MM.1S (cell line): Measurements from ENCODE around the gene VPS35L.

Experiments used
- DNase-seq: peaks from one replicate; pipeline ENCODE4 v3.0.0-alpha.2; 2015
- H2AFZ ChIP-seq: fragments of 300-600 bp; sonication (generic); 2 replicates; pipeline ENCODE4 v1.6.0; 2016; ENCODE audit warnings: antibody characterized with exemption, low read length
- H3F3A ChIP-seq: fragments of 300-600 bp; sonication (generic); 2 replicates; pipeline ENCODE4 v1.6.1; 2016; ENCODE audit warnings: mild to moderate bottlenecking, antibody characterized with exemption, low read length, moderate library complexity, mixed read lengths; ENCODE audit not compliant: insufficient read depth
- H3K27ac ChIP-seq: fragments of 300-600 bp; sonication (generic); 2 replicates; pipeline ENCODE4 v1.5.1; 2016; ENCODE audit warnings: mild to moderate bottlenecking, low read length
- H3K27me3 ChIP-seq: fragments of 300-600 bp; sonication (generic); replicated peaks from 2 replicates; pipeline ENCODE4 v1.6.0; 2016; ENCODE audit warnings: low read length; ENCODE audit not compliant: insufficient read depth
- H3K36me3 ChIP-seq: fragments of 300-600 bp; sonication (generic); replicated peaks from 2 replicates; pipeline ENCODE4 v1.6.1; 2016; ENCODE audit warnings: mild to moderate bottlenecking, low read length, mixed read lengths; ENCODE audit not compliant: insufficient read depth
- H3K4me1 ChIP-seq: fragments of 300-600 bp; sonication (generic); 2 replicates; pipeline ENCODE4 v1.6.1; 2016; ENCODE audit warnings: low read length, mixed read lengths
- H3K4me2 ChIP-seq: fragments of 300-600 bp; sonication (generic); 2 replicates; pipeline ENCODE4 v1.6.0; 2016; ENCODE audit warnings: low read depth, low read length
- H3K4me3 ChIP-seq: fragments of 300-600 bp; sonication (generic); 2 replicates; pipeline ENCODE4 v1.5.1; 2016; ENCODE audit warnings: low read length, mixed read lengths
- H3K79me2 ChIP-seq: fragments of 300-600 bp; sonication (generic); 2 replicates; pipeline ENCODE4 v1.6.1; 2016; ENCODE audit warnings: mixed run types, low read length, mixed read lengths
- H3K9ac ChIP-seq: fragments of 300-600 bp; sonication (generic); 2 replicates; pipeline ENCODE4 v1.6.1; 2016; ENCODE audit warnings: low read length, mixed read lengths
- H3K9me2 ChIP-seq: fragments of 300-600 bp; sonication (generic); replicated peaks from 2 replicates; pipeline ENCODE4 v1.6.1; 2016; ENCODE audit warnings: mild to moderate bottlenecking, low read length, mixed read lengths; ENCODE audit not compliant: insufficient read depth
- H3K9me3 ChIP-seq: fragments of 300-600 bp; sonication (generic); replicated peaks from 2 replicates; pipeline ENCODE4 v1.6.1; 2016; ENCODE audit warnings: mild to moderate bottlenecking, low read length, mixed read lengths; ENCODE audit not compliant: insufficient read depth
- H4K20me1 ChIP-seq: fragments of 300-600 bp; sonication (generic); 2 replicates; pipeline ENCODE4 v1.6.1; 2016; ENCODE audit warnings: mild to moderate bottlenecking, low read length, moderate library complexity, mixed read lengths; ENCODE audit not compliant: insufficient read depth
- EZH2 ChIP-seq: fragments of 300-600 bp; sonication (generic); optimal IDR thresholded peaks from 2 replicates; pipeline ENCODE3; 2017; ENCODE audit warnings: low read depth, mild to moderate bottlenecking, antibody characterized with exemption, low read length, mixed read lengths
- EZH2phosphoT487 ChIP-seq: fragments of 300-600 bp; sonication (generic); IDR thresholded peaks from 2 replicates; pipeline ENCODE4 v1.6.1; 2018; ENCODE audit warnings: antibody characterized with exemption, low read length
- TF ChIP-seq, protein P1 (sequence below): fragments of 300-600 bp; sonication (generic); IDR thresholded peaks from 2 replicates; pipeline ENCODE4 v1.5.1; 2016; ENCODE audit warnings: antibody characterized with exemption, low read length, mixed read lengths

The VPS35L gene

DNA sequence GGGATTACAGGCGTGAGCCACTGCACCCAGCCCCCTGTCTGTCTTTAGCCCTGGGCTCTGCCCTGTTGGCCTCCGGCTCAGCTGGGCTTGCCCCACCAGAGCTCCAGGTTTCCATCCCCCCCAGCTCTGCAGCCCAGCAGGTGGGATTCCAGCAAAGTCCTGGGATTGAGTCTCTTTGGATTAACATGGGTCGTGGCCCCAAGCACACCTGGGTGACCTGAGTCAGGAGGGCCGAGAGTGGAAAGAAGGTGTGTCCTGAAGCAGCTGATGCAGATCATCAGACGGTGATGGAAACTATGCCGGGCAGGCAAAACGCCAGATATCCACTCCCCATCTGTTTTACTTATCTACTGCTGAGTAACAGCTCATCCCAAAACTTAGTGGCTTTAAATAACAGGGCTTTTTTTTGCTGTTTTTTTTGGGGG, 90.1 kb downstream of the VPS35L start:
- Histone ChIP-seq H3K4me3 (no peak overlapping the region), H3K27me3 (no peaks in the 10 kb centered on the region), H3F3A (no peaks in the 10 kb centered on the region), H2AFZ (no peak overlapping the region), H4K20me1 (no peaks in the 10 kb centered on the region), H3K9ac (no peak overlapping the region), H3K4me2 (no peak overlapping the region), H3K79me2 (no peaks in the 10 kb centered on the region), H3K9me3 (no peaks in the 10 kb centered on the region), H3K36me3 (no peaks in the 10 kb centered on the region), H3K4me1 (no peaks in the 10 kb centered on the region), H3K9me2 (no peaks in the 10 kb centered on the region), H3K27ac (no peak overlapping the region)
- no peak for DNase-seq
- TF ChIP-seq, protein P1, sequence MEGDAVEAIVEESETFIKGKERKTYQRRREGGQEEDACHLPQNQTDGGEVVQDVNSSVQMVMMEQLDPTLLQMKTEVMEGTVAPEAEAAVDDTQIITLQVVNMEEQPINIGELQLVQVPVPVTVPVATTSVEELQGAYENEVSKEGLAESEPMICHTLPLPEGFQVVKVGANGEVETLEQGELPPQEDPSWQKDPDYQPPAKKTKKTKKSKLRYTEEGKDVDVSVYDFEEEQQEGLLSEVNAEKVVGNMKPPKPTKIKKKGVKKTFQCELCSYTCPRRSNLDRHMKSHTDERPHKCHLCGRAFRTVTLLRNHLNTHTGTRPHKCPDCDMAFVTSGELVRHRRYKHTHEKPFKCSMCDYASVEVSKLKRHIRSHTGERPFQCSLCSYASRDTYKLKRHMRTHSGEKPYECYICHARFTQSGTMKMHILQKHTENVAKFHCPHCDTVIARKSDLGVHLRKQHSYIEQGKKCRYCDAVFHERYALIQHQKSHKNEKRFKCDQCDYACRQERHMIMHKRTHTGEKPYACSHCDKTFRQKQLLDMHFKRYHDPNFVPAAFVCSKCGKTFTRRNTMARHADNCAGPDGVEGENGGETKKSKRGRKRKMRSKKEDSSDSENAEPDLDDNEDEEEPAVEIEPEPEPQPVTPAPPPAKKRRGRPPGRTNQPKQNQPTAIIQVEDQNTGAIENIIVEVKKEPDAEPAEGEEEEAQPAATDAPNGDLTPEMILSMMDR, result no peak

DNA sequence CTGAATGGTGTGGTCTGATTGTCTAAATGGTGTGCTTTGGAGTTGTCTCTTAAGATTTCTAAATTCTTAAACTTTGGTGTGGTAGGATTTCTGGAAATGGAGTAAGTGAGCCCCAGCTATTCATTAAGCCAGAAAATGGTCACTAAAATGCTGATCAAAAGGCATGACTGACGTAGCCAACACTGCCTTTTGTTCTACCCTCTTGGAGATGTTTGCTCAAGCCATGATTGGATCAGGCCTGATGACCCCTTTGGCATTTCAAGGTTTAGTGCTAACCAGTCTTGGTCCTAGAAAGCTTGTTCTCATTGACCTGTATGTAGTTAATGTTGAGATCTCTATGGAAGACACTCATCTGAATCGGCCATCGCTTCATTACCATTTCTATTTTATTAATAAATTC, 94.5 kb downstream of the VPS35L start:
- Histone ChIP-seq H3K9ac (no peak overlapping the region), H4K20me1 (no peaks in the 10 kb centered on the region), H3K36me3 (no peaks in the 10 kb centered on the region), H3K79me2 (no peaks in the 10 kb centered on the region), H3K27me3 (no peaks in the 10 kb centered on the region), H3K4me1 (no peaks in the 10 kb centered on the region), H3F3A (no peaks in the 10 kb centered on the region), H3K9me2 (no peaks in the 10 kb centered on the region), H3K27ac (no peak overlapping the region), H3K9me3 (no peaks in the 10 kb centered on the region), H3K4me2 (no peak overlapping the region), H3K4me3 (no peak overlapping the region), H2AFZ (no peak overlapping the region)
- DNase-seq, result no peak
- TF ChIP-seq, protein P1, result no peak
- TF ChIP-seq EZH2 (no peak), EZH2phosphoT487 (no peak)

DNA sequence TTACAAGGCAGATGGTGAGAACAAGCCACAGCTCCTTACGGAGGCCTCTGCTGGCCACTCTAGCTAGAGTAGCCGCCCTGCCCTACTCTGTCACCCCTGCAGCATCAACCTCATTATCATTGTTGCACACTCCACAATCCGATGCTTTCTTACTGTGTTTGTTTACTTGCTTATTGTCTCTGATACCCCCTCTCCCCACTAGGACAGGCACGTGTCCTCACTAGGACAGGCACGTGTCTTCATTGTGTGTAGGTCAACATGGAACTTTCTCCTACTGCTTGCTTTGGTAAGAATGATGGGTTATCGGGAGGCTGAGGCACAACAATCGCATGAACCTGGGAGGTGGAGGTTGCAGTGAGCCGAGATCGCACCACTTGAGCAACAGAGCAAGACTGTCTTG, 98.6 kb downstream of the VPS35L start:
- H3K79me2 ChIP-seq, result no peaks in the 10 kb centered on the region
- TF ChIP-seq EZH2phosphoT487 (no peak), EZH2 (no peak)
- TF ChIP-seq, protein P1, result no peak
- H3K4me2 ChIP-seq, result no peak overlapping the region
- H3K36me3 ChIP-seq, result no peaks in the 10 kb centered on the region
- no peaks in the 10 kb centered on the region for H3K4me1 ChIP-seq
- no peak overlapping the region for H3K4me3 ChIP-seq
- H3F3A ChIP-seq, result no peaks in the 10 kb centered on the region
- no peak for DNase-seq
- no peak overlapping the region for H2AFZ ChIP-seq
- no peaks in the 10 kb centered on the region for H3K9me2 ChIP-seq
- H3K27me3 ChIP-seq, result no peaks in the 10 kb centered on the region
- H3K9ac ChIP-seq, result no peak overlapping the region
- H4K20me1 ChIP-seq, result no peaks in the 10 kb centered on the region
- no peak overlapping the region for H3K27ac ChIP-seq
- no peaks in the 10 kb centered on the region for H3K9me3 ChIP-seq
